ENCODE measurements around the gene CFAP210.
"Not testable (repeated sequence)": the region's sequence is repeated elsewhere in the genome, so short reads cannot be mapped to it uniquely, and the experiment has no call there.

Gene CFAP210

DNA sequence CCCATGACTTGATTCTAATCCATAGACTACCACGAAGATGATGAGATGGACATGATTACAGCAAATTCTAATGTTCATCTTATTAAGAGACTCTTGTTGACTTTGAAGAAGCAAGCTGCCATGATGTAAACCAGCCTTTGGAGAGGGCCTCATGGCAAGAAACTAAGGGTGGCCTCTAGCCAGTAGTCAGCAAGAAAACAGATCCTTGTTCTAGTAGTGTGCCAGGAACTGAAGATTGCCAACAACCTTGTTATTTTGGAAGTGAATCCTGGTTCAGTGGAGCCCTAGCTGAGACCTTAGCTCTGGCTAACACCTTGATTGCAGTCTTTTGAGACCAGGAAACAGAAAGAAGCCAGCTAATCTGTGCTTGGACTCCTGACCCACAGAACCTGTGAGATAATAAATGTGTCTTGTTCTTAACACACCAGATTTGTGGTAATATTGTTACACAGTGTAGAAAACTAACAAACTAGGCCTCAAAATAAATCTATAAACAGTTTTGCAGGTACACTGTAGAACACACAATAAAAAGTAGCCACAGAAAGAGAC is 10.0 kb upstream of the CFAP210 start:
- TF ChIP-seq, protein P1, sequence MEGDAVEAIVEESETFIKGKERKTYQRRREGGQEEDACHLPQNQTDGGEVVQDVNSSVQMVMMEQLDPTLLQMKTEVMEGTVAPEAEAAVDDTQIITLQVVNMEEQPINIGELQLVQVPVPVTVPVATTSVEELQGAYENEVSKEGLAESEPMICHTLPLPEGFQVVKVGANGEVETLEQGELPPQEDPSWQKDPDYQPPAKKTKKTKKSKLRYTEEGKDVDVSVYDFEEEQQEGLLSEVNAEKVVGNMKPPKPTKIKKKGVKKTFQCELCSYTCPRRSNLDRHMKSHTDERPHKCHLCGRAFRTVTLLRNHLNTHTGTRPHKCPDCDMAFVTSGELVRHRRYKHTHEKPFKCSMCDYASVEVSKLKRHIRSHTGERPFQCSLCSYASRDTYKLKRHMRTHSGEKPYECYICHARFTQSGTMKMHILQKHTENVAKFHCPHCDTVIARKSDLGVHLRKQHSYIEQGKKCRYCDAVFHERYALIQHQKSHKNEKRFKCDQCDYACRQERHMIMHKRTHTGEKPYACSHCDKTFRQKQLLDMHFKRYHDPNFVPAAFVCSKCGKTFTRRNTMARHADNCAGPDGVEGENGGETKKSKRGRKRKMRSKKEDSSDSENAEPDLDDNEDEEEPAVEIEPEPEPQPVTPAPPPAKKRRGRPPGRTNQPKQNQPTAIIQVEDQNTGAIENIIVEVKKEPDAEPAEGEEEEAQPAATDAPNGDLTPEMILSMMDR (conservative IDR thresholded peaks at IDR 0.05; ENCODE audit: low read depth, low read length): no peak
- no peak for DNase-seq (ENCODE audit: low read depth)

DNA sequence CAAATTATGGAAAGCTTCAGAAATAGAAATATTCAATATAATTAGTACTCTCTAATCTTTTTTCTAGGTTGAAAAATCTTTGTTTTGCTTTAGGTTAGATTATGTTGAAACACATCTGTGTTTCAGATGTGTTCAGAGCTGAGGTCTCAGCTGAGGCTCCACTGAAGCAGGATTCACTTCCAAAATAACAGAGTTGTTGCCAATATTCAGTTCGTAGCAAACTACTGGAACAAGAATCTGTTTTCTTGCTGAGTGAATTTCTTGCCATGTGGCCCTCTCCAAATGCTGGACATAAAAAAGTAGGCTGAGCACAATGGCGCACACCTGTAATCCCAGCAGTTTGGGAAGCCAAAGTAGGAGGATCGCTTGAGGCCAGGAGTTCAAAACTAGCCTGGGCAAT is 8.8 kb upstream of the CFAP210 start:
- TF ChIP-seq, protein P1 (conservative IDR thresholded peaks at IDR 0.05; ENCODE audit: low read depth, low read length): no peak
- no peak for DNase-seq (ENCODE audit: low read depth)
- H3K4me3 ChIP-seq (ENCODE audit: low read depth, low read length): no peak overlapping the region

More for the DNA sequence above, 10.0 kb upstream of the CFAP210 start:
- no peak overlapping the region for H3K4me3 ChIP-seq (ENCODE audit: low read depth, low read length)

DNA sequence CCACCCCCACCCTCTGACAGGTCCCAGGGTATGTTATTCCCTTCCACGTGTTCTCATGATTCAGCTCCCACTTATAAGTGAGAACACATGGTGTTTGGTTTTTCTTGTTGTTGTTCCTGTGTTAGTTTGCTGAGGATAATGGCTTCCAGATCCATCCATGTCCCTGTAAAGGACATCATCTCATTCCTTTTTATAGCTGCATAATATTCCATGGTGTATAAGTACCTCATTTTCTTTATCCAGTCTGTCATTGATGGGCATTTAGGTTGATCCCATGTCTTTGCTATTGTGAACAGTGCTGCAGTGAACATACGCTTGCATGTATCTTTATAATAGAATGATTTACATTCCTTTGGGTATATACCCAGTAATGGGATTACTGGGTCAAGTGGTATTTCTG is 5.0 kb upstream of the CFAP210 start:
- H3K4me3 ChIP-seq (ENCODE audit: low read depth, low read length); DNase-seq (ENCODE audit: low read depth): not testable (repeated sequence)

DNA sequence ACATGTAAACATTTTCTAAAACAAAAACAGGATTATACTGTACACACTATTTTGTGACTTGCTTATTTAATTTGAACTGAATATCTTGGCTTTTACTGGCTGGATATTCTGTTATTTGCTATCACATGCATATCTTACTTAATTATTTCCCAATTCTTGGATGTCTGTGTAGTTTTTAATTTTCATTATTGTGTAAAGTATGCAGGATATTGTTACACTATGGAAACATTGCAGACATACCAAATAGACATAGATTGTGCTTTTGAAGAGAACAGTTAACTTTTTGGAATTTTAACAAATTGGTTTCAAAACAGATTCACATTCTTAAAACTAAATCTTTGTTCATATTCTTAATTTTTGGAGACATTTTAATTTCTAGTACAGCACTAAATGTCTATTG is 2.2 kb upstream of the CFAP210 start:
- no peak overlapping the region for H3K4me3 ChIP-seq (ENCODE audit: low read depth, low read length)
- no peak for DNase-seq (ENCODE audit: low read depth)
- TF ChIP-seq, protein P1 (conservative IDR thresholded peaks at IDR 0.05; ENCODE audit: low read depth, low read length): no peak

DNA sequence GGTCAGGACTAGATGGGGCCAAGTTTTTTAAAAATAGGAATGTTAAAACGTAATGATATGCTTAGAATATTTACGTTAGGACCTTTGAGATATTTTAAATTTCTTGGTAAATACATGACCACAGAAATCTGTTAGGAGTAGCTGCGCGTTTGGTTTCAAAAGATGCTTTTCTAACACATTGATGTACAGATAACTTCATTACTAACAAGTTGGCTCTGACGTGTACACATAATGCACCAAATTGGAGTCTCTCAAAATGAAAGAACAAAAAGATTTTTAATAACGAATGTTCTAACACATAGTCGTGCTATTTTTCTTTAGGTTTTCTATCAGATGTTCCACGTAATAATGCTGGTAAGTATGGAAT is 672 bp upstream of the CFAP210 start:
- DNase-seq (ENCODE audit: low read depth): no peak
- H3K4me3 ChIP-seq (ENCODE audit: low read depth, low read length): peak overlapping the region; percentile 88
- TF ChIP-seq, protein P1 (conservative IDR thresholded peaks at IDR 0.05; ENCODE audit: low read depth, low read length): no peak

DNA sequence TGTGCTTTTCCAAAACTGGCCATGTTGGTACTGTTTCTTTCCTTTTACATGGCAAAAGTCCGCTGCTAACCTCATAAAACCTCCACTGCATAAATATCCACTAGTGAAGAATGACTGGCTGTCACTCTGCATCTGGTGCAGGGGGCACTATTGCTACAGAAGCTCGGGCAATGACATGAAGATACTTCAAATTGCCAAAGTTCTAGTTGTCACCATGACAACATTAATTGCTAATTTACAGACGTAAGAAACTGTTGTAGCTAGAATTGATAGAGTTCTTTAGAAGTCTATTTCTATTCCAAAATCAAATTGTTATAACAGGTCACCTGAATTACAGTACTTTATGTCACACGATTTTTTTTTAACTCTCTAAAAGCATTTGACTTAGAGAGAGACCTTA is 845 bp downstream of the CFAP210 start:
- TF ChIP-seq, protein P1 (conservative IDR thresholded peaks at IDR 0.05; ENCODE audit: low read depth, low read length): peak; percentile 17
- no peak overlapping the region for H3K4me3 ChIP-seq (ENCODE audit: low read depth, low read length)
- no peak for DNase-seq (ENCODE audit: low read depth)

DNA sequence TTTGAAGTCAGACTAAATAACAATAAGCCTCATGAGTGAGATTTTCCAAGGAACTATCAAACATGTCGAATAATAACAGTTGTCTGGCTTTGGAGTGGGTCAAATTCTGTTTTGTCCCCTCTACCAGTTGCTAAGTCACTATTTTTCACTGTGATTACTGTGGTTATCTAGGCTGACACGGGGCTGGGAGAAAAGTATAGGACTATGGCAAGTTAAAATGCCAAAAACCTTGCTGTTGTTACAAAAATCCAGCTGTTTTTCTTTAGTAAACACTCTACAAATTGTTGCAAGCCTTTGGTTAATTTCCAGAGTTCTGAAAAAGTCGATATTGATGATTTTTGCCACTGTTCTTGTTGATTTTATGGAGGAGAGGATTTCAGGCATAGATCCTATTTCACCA is 1.5 kb downstream of the CFAP210 start:
- no peak for DNase-seq (ENCODE audit: low read depth)
- no peak overlapping the region for H3K4me3 ChIP-seq (ENCODE audit: low read depth, low read length)
- TF ChIP-seq, protein P1 (conservative IDR thresholded peaks at IDR 0.05; ENCODE audit: low read depth, low read length): no peak

Measured in choroid plexus epithelial cell (primary cell).